H1 (cell line): ENCODE measurements around the gene TEAD1. TPM values are rescaled to one million over a fixed set of nuclear protein-coding genes. Genes with fewer than 3 reads are reported as not detected.
A peak's percentile ranks its signal among the peaks of the same experiment; 100 is the strongest.

Experiments used
- CTCF ChIA-PET: fragments of 300-600 bp; sonication (Branson Sonifier 250); formaldehyde crosslinking; loops from one replicate; lab custom pipeline; 2021; ENCODE audit not compliant: partially characterized antibody; lab: Charles Lee
- POLR2A ChIA-PET: fragments of 300-600 bp; sonication (Branson Sonifier 250); formaldehyde crosslinking; loops from one replicate; lab custom pipeline; 2021; ENCODE audit warnings: inconsistent platforms; ENCODE audit not compliant: partially characterized antibody; lab: Charles Lee
- DNase-seq, 2 experiments: peaks; one replicate each; pipeline versions ENCODE4 v3.0.0 to v3.0.0-alpha.2; 2010 to 2022; ENCODE audit warnings: low spot score in 2 of 2, low read depth in 1 of 2, mixed read lengths in 1 of 2
- FAIRE-seq: peaks from 2 replicates; lab custom pipeline; 2011; peaks lifted over from hg19 to GRCh38; lab: Jason Lieb, UNC
- H2AFZ ChIP-seq: 2 replicates; pipeline ENCODE4 v1.8.1; 2012; ENCODE audit warnings: low read length, inconsistent platforms
- H2AK5ac ChIP-seq: 2 replicates; pipeline ENCODE4 v1.6.1; 2013; ENCODE audit warnings: low read depth, low read length
- H2BK120ac ChIP-seq: replicated peaks from 2 replicates; pipeline ENCODE3; 2013; ENCODE audit warnings: low read depth, low read length, inconsistent platforms
- H2BK12ac ChIP-seq: 2 replicates; pipeline ENCODE4 v1.6.1; 2013; ENCODE audit warnings: low read depth, low read length
- H2BK15ac ChIP-seq: 2 replicates; pipeline ENCODE4 v1.6.1; 2013; ENCODE audit warnings: low read length
- H2BK20ac ChIP-seq: 2 replicates; pipeline ENCODE4 v1.6.1; 2013; ENCODE audit warnings: low read length
- H2BK5ac ChIP-seq: 2 replicates; pipeline ENCODE4 v1.6.1; 2013; ENCODE audit warnings: low read depth, low read length
- H3K14ac ChIP-seq: 2 replicates; pipeline ENCODE4 v1.6.1; 2013; ENCODE audit warnings: inconsistent platforms; ENCODE audit not compliant: insufficient read length
- H3K18ac ChIP-seq: 2 replicates; pipeline ENCODE4 v1.6.1; 2013; ENCODE audit warnings: low read length; ENCODE audit errors: extremely low read depth
- H3K23ac ChIP-seq: 2 replicates; pipeline ENCODE4 v1.6.1; 2013; ENCODE audit warnings: inconsistent platforms; ENCODE audit not compliant: insufficient read length
- H3K23me2 ChIP-seq: 2 replicates; pipeline ENCODE4 v1.6.1; 2013; ENCODE audit warnings: low read depth, low read length
- H3K27ac ChIP-seq: 2 replicates; pipeline ENCODE4 v1.6.1; 2011; ENCODE audit warnings: low read depth, low read length, inconsistent platforms
- H3K27me3 ChIP-seq, 4 experiments: replicated peaks in 1 of 4; 1 replicate in 1 of 4; 2 replicates in 3 of 4; pipeline versions ENCODE4 v1.6.1 to v1.8.1; 2011 to 2013; ENCODE audit warnings: low read length in 3 of 4, mild to moderate bottlenecking in 3 of 4, inconsistent platforms in 2 of 4, mixed read lengths in 2 of 4, moderate library complexity in 1 of 4; ENCODE audit not compliant: control insufficient read depth in 3 of 4, insufficient read depth in 3 of 4; ENCODE audit errors: extremely low read depth in 1 of 4
- H3K36me3 ChIP-seq, 4 experiments: 2 replicates each; pipeline versions ENCODE4 v1.6.1 to v1.8.1; 2011 to 2013; ENCODE audit warnings: mild to moderate bottlenecking in 4 of 4, low read length in 3 of 4, moderate library complexity in 2 of 4, control low read depth in 1 of 4, inconsistent platforms in 1 of 4; ENCODE audit not compliant: insufficient read depth in 4 of 4, control insufficient read depth in 2 of 4
- H3K4ac ChIP-seq: replicated peaks from 2 replicates; pipeline ENCODE3; 2013; ENCODE audit warnings: low read length, low read depth, mixed read lengths, inconsistent platforms; ENCODE audit not compliant: insufficient read length
- H3K4me1 ChIP-seq, 4 experiments: replicated peaks in 1 of 4; 1 replicate in 1 of 4; 2 replicates in 3 of 4; pipeline versions ENCODE4 v1.6.1 to v1.8.1; 2011 to 2013; ENCODE audit warnings: low read length in 3 of 4, inconsistent platforms in 2 of 4, mixed read lengths in 1 of 4; ENCODE audit not compliant: insufficient read depth in 4 of 4, control insufficient read depth in 3 of 4
- H3K4me2 ChIP-seq, 2 experiments: 2 replicates each; pipeline versions ENCODE4 v1.6.1 to v1.8.1; 2011 to 2013; ENCODE audit warnings: low read depth in 2 of 2, low read length in 2 of 2, control low read depth in 1 of 2, inconsistent platforms in 1 of 2, mild to moderate bottlenecking in 1 of 2; ENCODE audit not compliant: insufficient read depth in 1 of 2
- H3K4me3 ChIP-seq, 4 experiments: fragments of 200-600, 300-600 bp in 1 of 4; sonication (generic), shearing (Covaris generic), sonication (Bioruptor Twin) in 1 of 4; 2 replicates each; pipeline versions ENCODE4 v1.5.1 to v1.8.1; 2011 to 2016; ENCODE audit warnings: low read length in 4 of 4, low read depth in 3 of 4, control low read depth in 2 of 4, inconsistent platforms in 2 of 4, mild to moderate bottlenecking in 2 of 4, mixed read lengths in 1 of 4, moderate library complexity in 1 of 4; ENCODE audit not compliant: insufficient read depth in 2 of 4; ENCODE audit errors: extremely low read depth in 1 of 4
- H3K56ac ChIP-seq: replicated peaks from 2 replicates; pipeline ENCODE3; 2013; ENCODE audit warnings: low read depth, mild to moderate bottlenecking, mixed read lengths, low read length, inconsistent platforms; ENCODE audit not compliant: insufficient read length
- H3K79me1 ChIP-seq: 2 replicates; pipeline ENCODE4 v1.6.1; 2013; ENCODE audit warnings: low read depth, low read length, control low read depth
- H3K79me2 ChIP-seq, 2 experiments: 2 replicates each; pipeline versions ENCODE4 v1.6.1 to v1.8.1; 2012 to 2013; ENCODE audit warnings: low read length in 2 of 2, mild to moderate bottlenecking in 2 of 2, inconsistent platforms in 1 of 2; ENCODE audit not compliant: insufficient read depth in 2 of 2, control insufficient read depth in 1 of 2
- H3K9ac ChIP-seq, 4 experiments: replicated peaks in 1 of 4; 1 replicate in 1 of 4; 2 replicates in 3 of 4; pipeline versions ENCODE4 v1.6.1 to v1.8.1; 2011 to 2013; ENCODE audit warnings: low read depth in 3 of 4, low read length in 3 of 4, control low read depth in 2 of 4, mild to moderate bottlenecking in 2 of 4, moderate library complexity in 2 of 4, inconsistent platforms in 1 of 4; ENCODE audit errors: extremely low read depth in 1 of 4
- H3K9me3 ChIP-seq, 2 experiments: 2 replicates each; pipeline versions ENCODE4 v1.6.1 to v1.8.1; 2012 to 2013; ENCODE audit warnings: mild to moderate bottlenecking in 2 of 2, moderate library complexity in 2 of 2, control low read depth in 1 of 2, inconsistent platforms in 1 of 2, low read depth in 1 of 2, low read length in 1 of 2, mixed read lengths in 1 of 2; ENCODE audit not compliant: insufficient read depth in 2 of 2
- H4K20me1 ChIP-seq, 2 experiments: replicated peaks in 1 of 2; 2 replicates each; pipeline versions ENCODE3 to v1.8.1; 2011 to 2013; ENCODE audit warnings: inconsistent platforms in 2 of 2, low read length in 2 of 2, mild to moderate bottlenecking in 1 of 2; ENCODE audit not compliant: insufficient read depth in 2 of 2, control insufficient read depth in 1 of 2
- H4K5ac ChIP-seq: 2 replicates; pipeline ENCODE4 v1.6.1; 2013; ENCODE audit warnings: low read length, low read depth, mixed read lengths, inconsistent platforms; ENCODE audit not compliant: insufficient read length
- H4K8ac ChIP-seq: 2 replicates; pipeline ENCODE4 v1.8.0; 2013; ENCODE audit warnings: mild to moderate bottlenecking, moderate library complexity, low read length, inconsistent platforms; ENCODE audit not compliant: insufficient read depth; ENCODE audit errors: extremely low read depth
- H4K91ac ChIP-seq: replicated peaks from 2 replicates; pipeline ENCODE3; 2013; ENCODE audit warnings: low read length, mixed read lengths, inconsistent platforms; ENCODE audit not compliant: insufficient read length
- BACH1 ChIP-seq: IDR thresholded peaks from 2 replicates; pipeline ENCODE4 v1.6.1; 2012; ENCODE audit warnings: low read length, improper control_type of control experiment
- CTCF ChIP-seq, 3 experiments: IDR thresholded peaks; 1 replicate in 2 of 3; 2 replicates in 1 of 3; pipeline versions ENCODE4 v1.5.1 to v1.6.1; 2011; ENCODE audit warnings: low read length in 3 of 3, mild to moderate bottlenecking in 3 of 3, inconsistent platforms in 2 of 3, low read depth in 1 of 3, moderate library complexity in 1 of 3; ENCODE audit not compliant: insufficient read depth in 1 of 3; ENCODE audit errors: control extremely low read depth in 1 of 3
- EGR1 ChIP-seq: IDR thresholded peaks from 2 replicates; pipeline ENCODE4 v1.6.1; 2011; ENCODE audit warnings: low read depth, low read length, borderline replicate concordance
- FOSL1 ChIP-seq: IDR thresholded peaks from 2 replicates; pipeline ENCODE4 v1.6.1; 2011; ENCODE audit warnings: mild to moderate bottlenecking, low read depth, low read length, moderate library complexity; ENCODE audit not compliant: insufficient read depth
- GABPA ChIP-seq: IDR thresholded peaks from 2 replicates; pipeline ENCODE4 v1.6.1; 2011; ENCODE audit warnings: mild to moderate bottlenecking, low read length, moderate library complexity, borderline replicate concordance; ENCODE audit not compliant: insufficient read depth
- MAFK ChIP-seq: IDR thresholded peaks from 2 replicates; pipeline ENCODE4 v1.6.1; 2012; ENCODE audit warnings: low read depth, mild to moderate bottlenecking, improper control_type of control experiment, low read length
- POLR2AphosphoS5 ChIP-seq: IDR thresholded peaks from 2 replicates; pipeline ENCODE4 v1.6.1; 2011; ENCODE audit warnings: low read depth, low read length
- RXRA ChIP-seq: IDR thresholded peaks from 2 replicates; pipeline ENCODE4 v1.6.1; 2011; ENCODE audit warnings: low read depth, mild to moderate bottlenecking, low read length, moderate library complexity; ENCODE audit not compliant: insufficient read depth
- SUZ12 ChIP-seq: fragments of 200-600 bp; sonication (generic); IDR thresholded peaks from 2 replicates; pipeline ENCODE4 v1.6.1; 2012; ENCODE audit warnings: mild to moderate bottlenecking, inconsistent platforms, low read length, moderate library complexity, mixed read lengths
- WGBS, 2 experiments: shearing (Covaris generic) in 1 of 2; methylation state at CpG; one replicate each; pipeline versions ENCODE4 v1.1.6 to v1.1.7; 2013 to 2015; ENCODE audit warnings: low lambda C conversion rate in 2 of 2, mixed read lengths in 2 of 2, inconsistent platforms in 1 of 2, low coverage in 1 of 2, missing lambda C conversion rate in 1 of 2; ENCODE audit not compliant: insufficient replicate concordance in 2 of 2, insufficient coverage in 1 of 2, insufficient read length in 1 of 2; ENCODE audit errors: extremely low coverage in 1 of 2, missing lambda C conversion rate in 1 of 2; 5-methylcytosine and 5-hydroxymethylcytosine counted together
- polyA plus RNA-seq, 7 experiments: library from polyadenylated mRNA; depleted of rRNA in 3 of 7; stranded (reverse) in 5 of 7; unstranded in 2 of 7; fragments of >200 nt in 5 of 7; fragments of 200-250 nt in 2 of 7; gene quantifications; 1 replicate in 5 of 7; 2 replicates in 1 of 7; 4 replicates in 1 of 7; pipeline versions ENCODE4 v1.2.1 to v1.2.3, GENCODE V29; 2011 to 2013; ENCODE audit warnings: missing spikeins in 2 of 7, mixed read lengths in 2 of 7
- total RNA-seq: library from RNA; stranded (reverse); fragmentation: NEBNext Ultra II Directional; extraction: Animal tissue kit (Norgen Biotek cat#: 25700); gene quantifications from 2 replicates; pipeline ENCODE4 v1.2.1, GENCODE V29; 2021

Gene TEAD1
- total and polyA plus RNA-seq, 2 of the 8 experiments (the other 6 are each of a cell fraction or from before 2014, with no cell fraction given) = 15.6 to 67.4 TPM

DNA sequence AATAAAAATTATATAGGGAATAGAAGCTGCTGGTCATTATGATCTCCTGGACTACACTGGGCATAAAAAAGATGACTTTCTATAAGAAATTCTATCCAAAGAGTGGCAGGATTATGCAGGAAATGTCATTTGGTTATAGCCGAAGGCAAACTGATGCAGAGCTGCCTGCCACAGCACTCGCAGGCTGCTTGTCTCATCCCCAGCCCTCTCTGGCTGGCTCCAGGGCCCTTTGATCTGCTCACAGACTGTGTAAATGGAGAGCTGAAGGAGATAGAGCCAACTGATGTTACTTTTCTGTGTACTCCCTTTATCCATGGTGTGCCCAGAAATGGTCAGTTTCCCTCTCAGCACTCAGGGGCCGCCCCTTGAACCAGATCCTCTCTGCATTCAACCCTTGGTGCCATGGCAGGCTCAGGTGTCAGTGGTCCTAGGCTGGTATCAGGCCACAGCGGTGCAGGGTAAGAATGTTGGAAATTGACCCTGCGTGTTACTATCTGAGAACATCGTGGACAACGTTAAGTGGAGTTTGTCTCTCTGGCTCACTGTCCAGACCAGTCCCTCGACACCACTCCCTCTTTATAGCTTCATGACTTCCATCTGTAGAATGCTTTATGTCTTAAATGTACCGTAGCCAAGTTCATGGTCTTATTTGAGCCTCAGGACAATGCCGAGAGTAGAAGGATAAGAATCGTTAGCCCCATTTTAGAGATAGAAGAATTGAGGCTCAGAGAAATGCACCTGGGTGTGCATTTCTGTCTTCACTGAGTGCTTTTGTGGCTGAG lies 27.8 kb downstream of the TEAD1 start:
- no peak overlapping the region for H3K4me2 ChIP-seq

More for the DNA sequence above, 27.8 kb downstream of the TEAD1 start:
- Histone ChIP-seq H3K9me3 (no peaks in the 10 kb centered on the region), H3K27me3 (no peaks in the 10 kb centered on the region), H3K14ac (no peak overlapping the region), H3K9ac (no peak overlapping the region), H3K56ac (no peak overlapping the region), H3K4ac (no peak overlapping the region), H4K5ac (no peak overlapping the region), H2BK120ac (no peak overlapping the region), H3K27ac (no peak overlapping the region), H3K23me2 (no peaks in the 10 kb centered on the region; the same call in 1 of the 2 replicates), H4K91ac (no peak overlapping the region), H3K79me1 (peaks cover 20% of the 10 kb centered on the region), H2BK15ac (no peak overlapping the region), H4K8ac (no peak overlapping the region; the same call in 1 of the 2 replicates), H3K36me3 (no peaks in the 10 kb centered on the region; a peak in 1 of 8 replicates), H2BK20ac (no peak overlapping the region), H2BK5ac (no peak overlapping the region), H2AFZ (no peak overlapping the region), H3K4me3 (no peak overlapping the region), H3K23ac (no peak overlapping the region), H3K79me2 (peaks cover 11 to 98% of the 10 kb centered on the region in 2 experiments), H2AK5ac (peak overlapping the region; percentile 71), H2BK12ac (no peak overlapping the region), H3K4me1 (peaks cover 0 to 13% (median 10%) of the 10 kb centered on the region in 4 experiments), H4K20me1 (peaks cover 12 to 24% of the 10 kb centered on the region in 2 experiments), H3K18ac (no peak overlapping the region)
- TF ChIP-seq MAFK (no peak), EGR1 (no peak), GABPA (no peak), POLR2AphosphoS5 (no peak), FOSL1 (no peak), CTCF (IDR thresholded peaks at IDR 0.05; ENCODE audit: control extremely low read depth in 1 of 3, insufficient read depth in 1 of 3, low read depth in 1 of 3, low read length in 3 of 3) (no peak), BACH1 (no peak), RXRA (no peak), SUZ12 (no peak)
- POLR2A ChIA-PET = interaction anchor here (0.6 to 1.2 kb wide), 3 partner anchors 19 to 26 kb away, joined by 3 to 4 read pairs (median 3); no protein-coding TSS in a partner anchor
- no peak for DNase-seq
- WGBS, 2 experiments = 89% methylated on average over 11 of the region's 11 CpGs; no CpG with 5 or more reads in 1 of the 2 experiments
- CTCF ChIA-PET = interaction anchor here (0.6 to 1.4 kb wide), 7 partner anchors 10 to 1897 kb away, joined by 3 to 6 read pairs (median 3); no protein-coding TSS in a partner anchor
- no peak for FAIRE-seq
